GM13977 (cell line): ENCODE measurements around the gene NRROS.

Experiments used
- DNase-seq: peaks from one replicate; pipeline ENCODE4 v3.0.0; 2012; ENCODE audit warnings: low spot score
- CTCF ChIP-seq: IDR thresholded peaks from 2 replicates; pipeline ENCODE4 v1.5.1; 2012; ENCODE audit warnings: mild to moderate bottlenecking, control low read depth; ENCODE audit not compliant: insufficient read depth; ENCODE audit errors: extremely low read depth, missing control alignments
- in situ Hi-C: fragments of 300-500 bp; cut with MboI; formaldehyde crosslinking; loops from one replicate; pipeline ENCODE4 v1.12.0; 2022; ENCODE audit warnings: low sequenced_read_pairs, low pct_unique_long_range_greater_than_20kb, mixed read lengths, inconsistent platforms; ENCODE audit not compliant: unreplicated experiment

NRROS gene

GRCh38 chr3:196691386-196691785 lies 51.9 kb downstream of the NRROS start:
- in situ Hi-C loops: no loop called here

GRCh38 chr3:196694202-196694638 lies 54.7 kb downstream of the NRROS start:
- peak; percentile 52 for DNase-seq
- TF ChIP-seq CTCF: no peak
- in situ Hi-C loops: no loop called here

More at GRCh38 chr3:196691386-196691785, 51.9 kb downstream of the NRROS start:
- TF ChIP-seq CTCF: no peak
- no peak for DNase-seq

- DNase-seq: no peak
- TF ChIP-seq CTCF: no peak
- in situ Hi-C loops: no loop called here
Measured at GRCh38 chr3:196694941-196695848, 55.7 kb downstream of the NRROS start.

GRCh38 chr3:196695849-196696226 lies 56.3 kb downstream of the NRROS start:
- in situ Hi-C loops: no loop called here
- no peak for DNase-seq
- no peak for TF ChIP-seq CTCF

- no peak for DNase-seq
- in situ Hi-C loops: no loop called here
- no peak for TF ChIP-seq CTCF
Measured at GRCh38 chr3:196697270-196697669, 57.8 kb downstream of the NRROS start.

- in situ Hi-C loops: no loop called here
- DNase-seq: no peak
- no peak for TF ChIP-seq CTCF
Measured at GRCh38 chr3:196699749-196700148, 60.3 kb downstream of the NRROS start.
